Airway epithelial cell (primary cell): ENCODE results near the gene KCNK4. TPM values are rescaled to one million over a fixed set of nuclear protein-coding genes. Genes with fewer than 3 reads are reported as not detected.

ENCODE experiments used
- total RNA-seq: library from RNA; depleted of rRNA; stranded (reverse); fragments of >200 nt; gene quantifications from 2 replicates; pipeline ENCODE4 v1.2.3, GENCODE V29; 2015

Gene KCNK4
- not detected in 2 replicates for total RNA-seq

GRCh38 chr11:64291262-64291751 lies at the start of gene KCNK4:
Gene KCNK4, plus strand, starts transcription at chr11:64291302. Its CDS starts 1,717 bp downstream, at chr11:64293019.

DNA sequence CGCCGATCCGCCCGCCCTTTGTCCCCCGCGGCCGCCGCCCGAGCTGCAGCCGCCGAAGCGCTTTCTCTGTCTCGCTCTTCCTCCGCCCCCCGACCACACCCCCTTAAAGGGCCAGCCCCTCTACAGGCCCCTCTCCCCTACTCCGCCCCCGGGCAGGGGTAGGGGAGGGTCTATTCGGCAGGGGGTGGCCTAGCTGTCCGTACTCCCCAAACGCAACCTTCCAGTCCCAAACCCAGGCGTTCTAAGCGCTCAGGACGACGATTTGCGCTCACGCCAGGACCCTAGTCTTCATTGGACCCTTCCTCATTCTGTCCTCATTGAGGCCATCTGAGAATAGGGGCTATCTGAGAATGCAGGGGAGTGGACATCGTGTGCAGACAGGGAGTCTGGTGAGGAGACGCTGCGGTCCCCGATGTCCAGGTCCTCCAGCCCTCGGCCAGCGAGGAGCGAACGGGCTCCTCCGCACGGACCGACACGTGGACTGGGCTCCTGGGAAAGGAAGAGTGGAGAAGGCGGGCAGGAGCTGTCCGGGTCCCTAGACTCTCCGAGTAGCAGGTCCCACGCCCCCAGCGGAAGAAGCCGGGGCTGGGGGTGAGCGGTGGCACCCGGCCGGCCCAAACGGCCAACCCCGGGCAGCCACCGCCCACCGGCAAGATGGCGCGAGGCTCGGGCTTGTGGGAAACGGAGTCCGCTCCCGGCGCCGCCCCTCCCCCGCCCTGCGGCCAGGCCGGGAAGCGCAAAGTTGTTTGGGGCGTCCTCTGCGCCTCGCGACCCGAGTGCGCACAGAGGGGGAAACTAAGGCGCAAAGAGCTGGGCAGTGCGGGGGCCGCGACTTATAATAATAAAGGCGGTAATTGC lies 44.0 kb upstream of the KCNK4 start, which contains the start of gene PPP1R14B:
Gene PPP1R14B (minus strand): TSS at position 73 of the 858 bp plus-strand sequence. CDS start 270 bp downstream, outside the sequence.

GRCh38 chr11:64251016-64251752 lies 39.9 kb upstream of the KCNK4 start, which contains the start of gene PLCB3:
Gene PLCB3, plus strand, starts transcription at chr11:64251530. Its CDS starts 120 bp downstream, at chr11:64251650.

DNA sequence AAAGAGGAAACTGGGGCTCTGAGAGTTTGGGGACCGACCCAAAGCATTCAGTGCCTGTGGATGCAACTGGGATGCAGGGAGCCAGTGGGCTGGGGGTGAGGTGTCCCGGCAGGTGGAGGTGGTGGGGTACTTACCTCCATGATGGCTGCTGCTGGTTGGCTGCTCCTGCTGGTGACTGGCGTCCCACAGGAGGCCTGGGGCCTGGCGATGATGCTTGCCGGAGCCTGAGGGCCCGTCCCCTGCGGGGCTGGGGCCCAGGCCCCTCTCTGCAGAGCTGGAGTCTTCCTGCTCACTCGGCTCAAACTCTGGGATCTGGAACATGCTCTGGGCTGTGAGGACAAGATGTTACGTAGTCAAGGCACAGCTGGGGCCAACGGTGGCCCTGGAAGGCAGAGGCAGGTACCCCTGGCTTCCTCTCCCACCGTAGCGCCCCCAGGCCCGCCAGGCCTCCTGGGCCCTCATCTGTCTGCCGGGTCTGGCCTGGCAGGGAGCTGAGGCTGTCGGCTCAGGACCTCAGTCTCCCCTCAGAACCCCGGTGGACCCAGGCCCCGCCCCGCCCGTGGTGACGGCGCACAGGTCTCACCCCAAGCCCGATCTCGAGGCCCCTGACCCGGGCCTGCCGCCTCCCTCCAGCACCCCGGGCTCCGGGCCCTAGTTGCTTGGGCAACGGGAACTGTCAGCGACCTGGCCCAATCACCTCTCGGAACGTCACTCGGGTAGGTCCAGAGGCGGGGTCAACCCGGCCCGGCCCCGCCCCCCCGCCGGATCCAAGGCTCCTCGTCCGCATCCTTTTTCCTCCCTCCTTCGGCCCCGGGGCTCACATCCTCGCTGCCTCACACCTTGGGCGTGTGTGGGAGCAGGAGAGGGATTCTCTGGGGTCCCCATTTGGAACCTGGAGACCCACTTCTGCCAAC lies 6.8 kb upstream of the KCNK4 start, which contains the start of gene BAD:
Gene BAD (minus strand): TSS at position 618 of the 914 bp plus-strand sequence. CDS start 297 bp downstream, at position 321.

GRCh38 chr11:64284962-64285884 lies 5.9 kb upstream of the KCNK4 start, which contains the start of gene GPR137:
Gene GPR137, plus strand, starts transcription at chr11:64285848. Its CDS starts 677 bp downstream, at chr11:64286525.

DNA sequence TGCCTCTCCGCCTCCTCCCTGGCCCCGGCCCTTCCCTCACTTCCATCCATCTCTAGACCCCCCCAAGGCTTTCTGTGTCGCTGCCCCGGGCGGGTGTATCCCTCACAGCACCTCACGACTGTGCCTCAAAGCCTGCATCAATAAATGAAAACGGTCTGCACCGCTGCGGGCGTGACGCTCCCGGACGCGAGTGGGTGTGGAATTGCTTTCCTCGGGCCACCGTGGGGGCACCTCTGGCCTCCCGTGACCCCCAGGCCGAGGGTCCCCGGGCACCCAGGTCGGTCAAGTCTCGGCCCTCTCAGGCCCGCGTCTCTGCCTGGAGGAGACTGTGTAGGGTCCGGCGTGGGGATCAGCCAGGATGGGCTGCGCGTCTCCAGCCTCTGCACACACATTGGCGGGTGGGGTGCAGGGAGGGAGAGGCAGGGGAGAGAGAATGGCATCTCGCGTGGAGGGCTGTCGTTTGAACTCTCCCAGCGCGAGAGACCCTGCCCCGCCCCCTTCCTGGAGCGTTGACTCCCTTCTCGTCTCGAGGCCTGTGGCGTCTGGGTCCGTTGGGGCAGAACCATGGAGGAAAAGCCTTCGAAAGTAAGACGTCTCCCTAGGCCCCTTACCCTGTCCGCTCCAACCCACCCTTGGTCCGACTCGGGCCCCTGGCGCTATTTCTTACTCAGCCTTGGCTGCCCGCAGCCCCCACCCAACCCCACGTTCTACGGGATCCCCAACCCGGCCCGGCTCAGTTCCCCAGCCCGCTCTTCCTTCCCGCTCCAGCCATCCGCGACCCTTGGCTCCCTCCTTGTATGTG lies 8.9 kb downstream of the KCNK4 start, which contains the start of gene CATSPERZ:
Gene CATSPERZ (plus strand): TSS at position 512 of the 802 bp plus-strand sequence. CDS start 53 bp downstream, at position 565.

DNA sequence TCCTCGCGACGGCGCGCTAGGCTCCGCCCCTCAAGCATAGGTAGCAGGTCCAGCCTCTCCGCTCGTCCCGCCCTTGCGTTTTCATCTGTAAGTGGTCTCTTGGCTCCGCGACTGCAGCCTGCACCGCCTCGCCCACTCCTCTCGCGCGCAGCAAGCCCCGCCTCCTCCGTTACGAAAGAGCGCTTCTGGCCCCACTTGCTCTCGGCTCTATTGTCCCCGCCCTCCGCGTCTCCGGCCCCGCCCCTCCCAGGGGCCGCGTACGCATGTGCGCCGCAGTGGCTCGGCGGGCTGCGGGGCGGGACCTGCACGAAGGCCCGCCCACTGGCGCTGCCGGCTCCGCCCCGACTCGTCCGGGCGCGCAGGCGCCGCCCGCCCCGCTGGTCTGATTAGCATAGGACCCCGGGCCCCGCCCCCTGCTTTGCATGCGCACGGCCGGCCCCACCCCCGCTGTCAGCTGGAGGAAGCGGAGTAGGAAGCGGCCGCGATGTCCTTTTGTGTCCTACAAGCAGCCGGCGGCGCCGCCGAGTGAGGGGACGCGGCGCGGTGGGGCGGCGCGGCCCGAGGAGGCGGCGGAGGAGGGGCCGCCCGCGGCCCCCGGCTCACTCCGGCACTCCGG lies 14.1 kb downstream of the KCNK4 start, which contains the start of gene ESRRA:
Gene ESRRA (plus strand): TSS at position 450 of the 616 bp plus-strand sequence. CDS start 1,656 bp downstream, outside the sequence.

GRCh38 chr11:64317325-64317960 lies 26.3 kb downstream of the KCNK4 start, which contains the start of gene TRMT112:
Gene TRMT112, minus strand, starts transcription at chr11:64317559. Its CDS starts 33 bp downstream, at chr11:64317526.

GRCh38 chr11:64317961-64318765 lies 27.1 kb downstream of the KCNK4 start, which contains the start of gene PRDX5:
Gene PRDX5, plus strand, starts transcription at chr11:64318121. Its CDS starts 95 bp downstream, at chr11:64318216.

GRCh38 chr11:64339754-64340408 lies 48.8 kb downstream of the KCNK4 start, which contains the start of gene CCDC88B:
Gene CCDC88B, plus strand, starts transcription at chr11:64340204. Its CDS starts 63 bp downstream, at chr11:64340267.

Other genes starting within 250 kb of the KCNK4 start
- gene MACROD1, start 125.2 kb upstream of the KCNK4 start, total RNA-seq: 16.9 and 21.0 TPM in 2 replicates
- gene STIP1, start 105.1 kb upstream of the KCNK4 start, total RNA-seq: 169 and 210 TPM in 2 replicates
- gene FERMT3, start 84.6 kb upstream of the KCNK4 start, total RNA-seq: 0.14 TPM in 2 replicates
- gene TRPT1, start 65.1 kb upstream of the KCNK4 start, total RNA-seq: 57.4 and 58.1 TPM in 2 replicates
- 74.9 and 110 TPM in 2 replicates for gene NUDT22, start 65.0 kb upstream of the KCNK4 start, total RNA-seq
- gene DNAJC4, start 60.8 kb upstream of the KCNK4 start, total RNA-seq: 7.0 and 15.3 TPM in 2 replicates
- 21.6 and 24.8 TPM in 2 replicates for gene VEGFB, start 56.7 kb upstream of the KCNK4 start, total RNA-seq
- 64.6 and 77.1 TPM in 2 replicates for gene FKBP2, start 50.2 kb upstream of the KCNK4 start, total RNA-seq
- gene PPP1R14B, start 44.4 kb upstream of the KCNK4 start, total RNA-seq: 418 and 455 TPM in 2 replicates
- gene PLCB3, start 39.8 kb upstream of the KCNK4 start, total RNA-seq: 58.8 and 64.0 TPM in 2 replicates
- 134 and 141 TPM in 2 replicates for gene BAD, start 6.6 kb upstream of the KCNK4 start, total RNA-seq
- 13.3 and 16.0 TPM in 2 replicates for gene GPR137, start 5.5 kb upstream of the KCNK4 start, total RNA-seq
- 0.63 TPM in 1 of 2 replicates, not detected in the other for gene CATSPERZ, start 9.1 kb downstream of the KCNK4 start, total RNA-seq
- gene ESRRA, start 14.2 kb downstream of the KCNK4 start, total RNA-seq: 74.4 and 87.9 TPM in 2 replicates
- 407 and 658 TPM in 2 replicates for gene TRMT112, start 26.3 kb downstream of the KCNK4 start, total RNA-seq
- 455 and 530 TPM in 2 replicates for gene PRDX5, start 26.8 kb downstream of the KCNK4 start, total RNA-seq
- gene CCDC88B, start 48.9 kb downstream of the KCNK4 start, total RNA-seq: 8.7 TPM in 2 replicates
- 72.9 and 73.6 TPM in 2 replicates for gene RPS6KA4, start 67.9 kb downstream of the KCNK4 start, total RNA-seq